PC-9 (cell line): ENCODE data around the gene CPPED1. TPM values are rescaled to one million over a fixed set of nuclear protein-coding genes. Genes with fewer than 3 reads are reported as not detected.

Experiments
- BruUV-seq: library from RNA; stranded (reverse); fragments of 400-500 nt; replicated peaks from 2 replicates; lab custom pipeline; 2021; lab: Mats Ljungman, UMichigan
- CTCF ChIA-PET: fragments of 300-600 bp; sonication (Branson Sonifier 250); formaldehyde crosslinking; loops from one replicate; lab custom pipeline; 2022; ENCODE audit warnings: antibody characterized with exemption; lab: Charles Lee
- POLR2A ChIA-PET: fragments of 300-600 bp; sonication (Branson Sonifier 250); formaldehyde crosslinking; loops from one replicate; lab custom pipeline; 2022; ENCODE audit warnings: antibody characterized with exemption; ENCODE audit not compliant: unreplicated experiment; lab: Charles Lee
- DNase-seq, 2 experiments: peaks; one replicate each; pipeline versions ENCODE4 v3.0.0 to v3.0.0-alpha.2; 2015 to 2022; ENCODE audit warnings: mixed read lengths in 1 of 2
- H2AFZ ChIP-seq: fragments of 200-600 bp; sonication (generic); 2 replicates; pipeline ENCODE4 v1.8.1; 2017; ENCODE audit warnings: antibody characterized with exemption
- H3F3A ChIP-seq: fragments of 200-600 bp; sonication (generic); 2 replicates; pipeline ENCODE4 v1.8.1; 2017; ENCODE audit warnings: antibody characterized with exemption, mild to moderate bottlenecking, low read depth; ENCODE audit not compliant: insufficient read depth
- H3K27ac ChIP-seq: fragments of 200-600 bp; sonication (generic); 2 replicates; pipeline ENCODE4 v1.6.1; 2016; ENCODE audit warnings: mixed run types
- H3K27me3 ChIP-seq: fragments of 200-600 bp; sonication (generic); 2 replicates; pipeline ENCODE4 v1.6.1; 2016; ENCODE audit warnings: low read depth, mixed run types; ENCODE audit not compliant: insufficient read depth
- H3K36me3 ChIP-seq: fragments of 200-600 bp; sonication (generic); 2 replicates; pipeline ENCODE4 v1.6.1; 2016; ENCODE audit warnings: low read depth, mixed run types
- H3K4me1 ChIP-seq: fragments of 200-600 bp; sonication (generic); replicated peaks from 2 replicates; pipeline ENCODE4 v1.6.1; 2016; ENCODE audit warnings: mixed run types; ENCODE audit not compliant: insufficient read depth
- H3K4me2 ChIP-seq: fragments of 200-600 bp; sonication (generic); 2 replicates; pipeline ENCODE4 v1.6.1; 2017; ENCODE audit warnings: mixed run types
- H3K4me3 ChIP-seq: fragments of 200-600 bp; sonication (generic); 2 replicates; pipeline ENCODE4 v1.6.1; 2016; ENCODE audit warnings: mixed run types
- H3K79me2 ChIP-seq: fragments of 200-600 bp; sonication (generic); 2 replicates; pipeline ENCODE4 v1.6.1; 2017; ENCODE audit warnings: low read depth, mixed run types
- H3K9me2 ChIP-seq: fragments of 200-600 bp; sonication (generic); 2 replicates; pipeline ENCODE4 v1.8.1; 2017; ENCODE audit warnings: mild to moderate bottlenecking; ENCODE audit not compliant: insufficient read depth
- H3K9me3 ChIP-seq: fragments of 200-600 bp; sonication (generic); 2 replicates; pipeline ENCODE4 v1.8.1; 2016; ENCODE audit warnings: low read depth; ENCODE audit not compliant: insufficient read depth
- H4K20me1 ChIP-seq: fragments of 200-600 bp; sonication (generic); 2 replicates; pipeline ENCODE4 v1.8.1; 2017; ENCODE audit not compliant: insufficient read depth
- CTCF ChIP-seq: fragments of 200-600 bp; sonication (generic); conservative IDR thresholded peaks from 2 replicates; pipeline ENCODE4 v1.6.1; 2017; ENCODE audit warnings: mixed run types, antibody characterized with exemption, mild to moderate bottlenecking, moderate library complexity
- EZH2 ChIP-seq: fragments of 200-600 bp; sonication (generic); IDR thresholded peaks from 2 replicates; pipeline ENCODE4 v1.8.0; 2017; ENCODE audit warnings: antibody characterized with exemption, low read depth
- intact Hi-C: fragments of 100-400 bp; cut with micrococcal nuclease; formaldehyde crosslinking; loops from one replicate; pipeline ENCODE4 v1.10.0; 2022; ENCODE audit not compliant: unreplicated experiment
- total RNA-seq: library from RNA; stranded (reverse); gene quantifications from 2 replicates; pipeline ENCODE4 v1.2.3, GENCODE V29; 2021

CPPED1 gene
- total RNA-seq, 1 experiment from 2014 or later: 66.9 TPM

DNA sequence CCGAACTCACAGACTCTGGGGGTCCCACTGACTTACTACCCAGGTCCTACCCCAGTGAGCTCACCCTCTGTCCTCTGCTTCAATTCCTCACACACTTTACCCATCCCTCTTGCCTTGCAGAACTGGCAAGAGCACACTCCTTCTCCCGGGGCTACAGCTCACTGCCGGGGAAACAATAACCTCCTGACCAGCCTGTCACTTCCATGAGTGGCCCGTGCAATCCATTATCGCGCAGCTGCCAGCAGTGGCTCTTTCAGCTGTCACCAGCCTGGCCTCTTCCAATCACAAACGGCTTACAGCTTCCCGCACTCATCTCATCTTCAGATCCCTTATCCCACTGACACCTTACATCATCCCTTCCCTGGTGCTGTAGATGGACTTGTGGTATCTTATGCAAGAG is 79.5 kb downstream of the CPPED1 start:
- no peaks in the 10 kb centered on the region for H3K9me2 ChIP-seq
- intact Hi-C loops: no loop called here
- H3K4me2 ChIP-seq: no peak overlapping the region
- H2AFZ ChIP-seq: no peak overlapping the region
- no peaks in the 10 kb centered on the region for H4K20me1 ChIP-seq
- H3K36me3 ChIP-seq: no peaks in the 10 kb centered on the region
- H3K79me2 ChIP-seq: no peaks in the 10 kb centered on the region
- no peak overlapping the region for H3K4me3 ChIP-seq
- CTCF ChIA-PET: no interaction called here
- no peak overlapping the region for H3K27ac ChIP-seq
- no TSS peak for BruUV-seq
- no peak for DNase-seq
- TF ChIP-seq CTCF (no peak), EZH2 (no peak)
- H3K27me3 ChIP-seq: no peaks in the 10 kb centered on the region
- POLR2A ChIA-PET: interaction anchor here (0.5 kb wide), 1 partner anchor 8 kb away, joined by 6 read pairs; no protein-coding TSS in a partner anchor
- no peaks in the 10 kb centered on the region for H3F3A ChIP-seq
- H3K4me1 ChIP-seq: no peaks in the 10 kb centered on the region
- H3K9me3 ChIP-seq: no peaks in the 10 kb centered on the region

DNA sequence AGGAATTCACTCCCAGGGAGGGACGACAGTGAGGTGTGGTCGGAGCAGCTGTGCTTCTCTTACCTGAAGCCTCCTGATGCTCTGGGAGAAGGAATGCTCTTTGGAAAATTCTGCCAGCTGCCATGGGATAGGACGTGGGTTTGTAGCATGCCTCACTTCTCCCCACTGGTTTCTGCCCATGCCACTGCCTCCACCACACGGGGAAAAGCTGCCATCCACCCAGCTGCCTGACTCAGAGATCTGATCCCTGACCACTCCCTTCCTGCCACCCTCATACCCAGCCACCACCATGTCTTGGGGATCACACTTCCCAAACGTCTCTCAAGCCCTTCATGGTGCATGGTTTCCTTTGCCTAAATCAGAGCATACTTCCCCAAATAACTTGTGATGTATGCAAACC is 80.0 kb downstream of the CPPED1 start:
- no peak for TF ChIP-seq CTCF
- no peak for TF ChIP-seq EZH2
- Histone ChIP-seq H3F3A (no peaks in the 10 kb centered on the region), H3K9me3 (no peaks in the 10 kb centered on the region), H4K20me1 (no peaks in the 10 kb centered on the region), H3K4me1 (no peaks in the 10 kb centered on the region), H3K79me2 (no peaks in the 10 kb centered on the region), H3K36me3 (no peaks in the 10 kb centered on the region), H3K27ac (no peak overlapping the region), H3K9me2 (no peaks in the 10 kb centered on the region), H3K4me3 (no peak overlapping the region), H3K4me2 (no peak overlapping the region), H2AFZ (no peak overlapping the region), H3K27me3 (no peaks in the 10 kb centered on the region)
- BruUV-seq: no TSS peak
- ChIA-PET POLR2A (no interaction called here), CTCF (no interaction called here)
- intact Hi-C loops: no loop called here
- DNase-seq: no peak

- no TSS peak for BruUV-seq
- TF ChIP-seq EZH2: no peak
- no peak for TF ChIP-seq CTCF
- Histone ChIP-seq H3K36me3 (no peaks in the 10 kb centered on the region), H3K27ac (no peak overlapping the region), H2AFZ (no peak overlapping the region), H3K79me2 (no peaks in the 10 kb centered on the region), H4K20me1 (no peaks in the 10 kb centered on the region), H3K4me3 (no peak overlapping the region), H3K4me1 (no peaks in the 10 kb centered on the region), H3F3A (no peaks in the 10 kb centered on the region), H3K4me2 (no peak overlapping the region), H3K9me2 (no peaks in the 10 kb centered on the region), H3K27me3 (no peaks in the 10 kb centered on the region), H3K9me3 (no peaks in the 10 kb centered on the region)
- no peak for DNase-seq
- intact Hi-C loops: no loop called here
- CTCF ChIA-PET: no interaction called here
- POLR2A ChIA-PET: no interaction called here
These were observed 81.8 kb downstream of the CPPED1 start for GRCh38 chr16:12721841-12722421.
